T-helper 9 cell (primary cell): ENCODE results near the gene SLC38A3.

Source experiments
- DNase-seq: peaks from one replicate; pipeline ENCODE4 v3.0.0-alpha.2; 2020
- total RNA-seq, 2 donors: gene quantifications; one replicate each; lab custom pipeline; 2026; lab: John Stamatoyannopoulos, UW

SLC38A3 gene
- 0.07 to 0.24 reads per million in 2 donors for total RNA-seq

GRCh38 chr3:50204804-50205412 is at the start of gene SLC38A3:
Gene SLC38A3, plus strand, starts transcription at chr3:50205271. Its CDS starts 8,929 bp downstream, at chr3:50214200.
- no peak for DNase-seq

DNA sequence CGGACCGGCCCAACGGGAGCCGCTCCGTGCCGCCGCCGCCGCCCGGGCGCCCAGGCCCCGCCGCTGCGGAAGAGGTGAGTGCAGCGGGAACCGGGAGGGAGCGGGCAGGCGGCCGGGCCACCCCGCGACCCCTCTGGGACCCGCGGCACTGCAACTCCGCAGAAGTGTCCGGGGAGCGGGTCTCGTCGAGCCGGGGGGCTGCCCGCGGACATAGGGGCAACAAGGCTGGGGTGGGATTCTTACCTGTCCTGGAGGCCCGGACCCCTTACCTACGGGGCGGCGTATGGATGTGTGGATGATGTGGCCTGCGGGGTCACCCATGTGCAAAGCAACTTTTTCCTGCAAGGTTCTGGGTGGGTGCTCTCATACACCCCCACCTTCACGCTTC is 49.6 kb upstream of the SLC38A3 start:
- no peak for DNase-seq

DNA sequence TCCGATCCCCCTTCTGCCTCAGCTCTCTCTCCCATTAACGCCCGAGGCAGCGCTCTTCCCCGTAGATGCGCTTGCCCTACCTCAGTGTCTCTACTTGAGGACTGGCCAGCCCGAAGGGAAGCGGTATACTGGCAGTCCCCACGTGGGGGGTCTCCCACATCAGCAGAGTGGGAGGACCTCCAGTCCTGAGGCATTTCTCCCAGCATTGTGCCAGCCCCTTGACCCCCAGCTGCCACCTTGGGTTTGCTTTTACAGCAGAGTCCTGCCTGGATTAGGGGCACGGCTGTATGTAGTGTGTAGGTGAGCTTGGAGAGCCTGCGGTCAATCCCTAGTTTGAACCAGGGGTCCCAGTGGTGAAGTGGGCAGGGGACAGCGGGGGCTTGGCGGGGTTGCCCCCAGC is 49.2 kb upstream of the SLC38A3 start:
- DNase-seq = no peak

- DNase-seq = no peak
Measured at GRCh38 chr3:50156549-50157493, 48.2 kb upstream of the SLC38A3 start.

GRCh38 chr3:50157827-50158529 is 47.1 kb upstream of the SLC38A3 start:
- DNase-seq = no peak

GRCh38 chr3:50158530-50159146 is 46.4 kb upstream of the SLC38A3 start:
- DNase-seq = no peak

DNA sequence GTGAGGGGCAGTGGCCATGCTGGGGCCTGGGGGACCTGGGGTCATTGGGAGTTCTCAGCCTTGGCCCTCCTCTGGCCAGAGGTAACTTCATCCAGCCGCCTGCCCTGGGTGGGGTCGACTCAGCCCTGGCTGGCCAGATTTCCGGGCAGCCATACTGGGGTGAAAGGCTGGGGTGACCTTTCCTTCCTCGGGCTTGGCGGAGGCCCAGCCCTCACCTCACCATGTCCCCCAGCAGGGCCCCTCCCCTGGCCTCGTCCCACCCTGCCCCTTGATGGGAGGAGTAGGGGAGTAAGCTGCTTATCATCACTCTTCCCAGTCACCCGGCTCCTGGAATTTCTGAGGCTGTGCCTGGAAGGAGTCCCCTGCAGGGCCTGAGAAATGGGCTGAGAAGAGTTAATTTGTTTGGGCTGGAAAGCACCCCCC is 44.5 kb upstream of the SLC38A3 start:
- no peak for DNase-seq

DNA sequence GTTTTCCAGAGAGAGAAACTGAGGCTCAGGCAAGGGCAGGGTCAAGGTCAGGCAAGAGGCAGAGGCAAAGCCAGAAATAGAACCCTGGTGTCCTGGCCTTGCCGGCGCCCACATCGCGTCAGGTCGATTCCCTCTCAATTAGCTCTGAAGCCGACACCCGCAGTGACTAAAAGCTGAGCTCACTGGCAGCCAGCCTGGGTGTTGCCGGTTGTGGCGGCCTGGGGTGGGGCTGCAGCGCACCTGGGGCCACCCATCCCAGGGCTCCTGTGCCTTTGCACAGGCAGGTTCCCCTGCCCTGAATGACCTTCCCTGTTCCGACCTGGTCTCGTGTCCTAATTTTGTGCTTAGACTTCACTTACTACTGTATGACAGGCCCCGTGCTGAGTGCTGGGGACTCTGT is 43.8 kb upstream of the SLC38A3 start:
- DNase-seq = no peak

DNA sequence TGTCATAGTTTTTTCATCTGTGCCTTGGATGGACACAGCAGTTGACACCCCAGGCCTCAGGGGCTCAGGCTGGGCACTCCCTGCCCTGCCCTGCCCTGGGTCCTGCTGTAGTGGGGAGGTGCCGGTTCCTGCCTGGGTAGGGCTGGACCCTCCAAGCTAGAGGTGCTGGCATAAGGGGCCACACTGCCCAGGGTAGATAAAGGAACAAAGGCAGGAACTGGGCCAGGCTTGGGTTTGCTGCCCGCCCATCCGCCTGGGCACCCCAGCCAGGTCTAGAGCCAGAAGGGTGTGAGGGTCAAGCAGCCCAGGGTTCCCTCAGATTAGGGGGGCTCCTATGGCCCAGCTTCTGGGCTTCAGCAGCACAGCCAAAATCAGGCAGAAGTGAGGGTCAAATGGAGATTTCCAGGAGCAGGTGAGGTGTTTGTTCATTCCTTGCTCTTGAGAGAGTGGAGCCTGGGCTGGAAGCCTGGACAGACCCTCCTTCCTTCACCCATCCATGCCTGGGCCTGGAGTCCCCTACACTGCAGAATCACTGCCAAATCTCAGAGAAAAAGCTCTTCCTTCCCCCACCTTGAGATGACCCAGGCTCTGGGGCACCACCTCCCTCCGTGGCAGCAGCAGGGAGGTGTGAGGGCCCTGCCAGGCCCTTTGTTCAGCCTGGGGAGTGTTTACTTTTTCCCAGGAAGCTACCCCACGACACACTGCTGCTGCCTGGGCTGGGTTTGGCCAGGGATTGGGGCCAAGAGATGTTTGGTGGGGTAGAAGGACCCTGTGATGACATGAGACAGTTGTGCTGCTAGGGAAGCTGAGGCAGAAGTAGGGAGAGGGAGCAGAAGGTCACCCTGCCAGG is 42.8 kb upstream of the SLC38A3 start:
- DNase-seq = no peak

DNA sequence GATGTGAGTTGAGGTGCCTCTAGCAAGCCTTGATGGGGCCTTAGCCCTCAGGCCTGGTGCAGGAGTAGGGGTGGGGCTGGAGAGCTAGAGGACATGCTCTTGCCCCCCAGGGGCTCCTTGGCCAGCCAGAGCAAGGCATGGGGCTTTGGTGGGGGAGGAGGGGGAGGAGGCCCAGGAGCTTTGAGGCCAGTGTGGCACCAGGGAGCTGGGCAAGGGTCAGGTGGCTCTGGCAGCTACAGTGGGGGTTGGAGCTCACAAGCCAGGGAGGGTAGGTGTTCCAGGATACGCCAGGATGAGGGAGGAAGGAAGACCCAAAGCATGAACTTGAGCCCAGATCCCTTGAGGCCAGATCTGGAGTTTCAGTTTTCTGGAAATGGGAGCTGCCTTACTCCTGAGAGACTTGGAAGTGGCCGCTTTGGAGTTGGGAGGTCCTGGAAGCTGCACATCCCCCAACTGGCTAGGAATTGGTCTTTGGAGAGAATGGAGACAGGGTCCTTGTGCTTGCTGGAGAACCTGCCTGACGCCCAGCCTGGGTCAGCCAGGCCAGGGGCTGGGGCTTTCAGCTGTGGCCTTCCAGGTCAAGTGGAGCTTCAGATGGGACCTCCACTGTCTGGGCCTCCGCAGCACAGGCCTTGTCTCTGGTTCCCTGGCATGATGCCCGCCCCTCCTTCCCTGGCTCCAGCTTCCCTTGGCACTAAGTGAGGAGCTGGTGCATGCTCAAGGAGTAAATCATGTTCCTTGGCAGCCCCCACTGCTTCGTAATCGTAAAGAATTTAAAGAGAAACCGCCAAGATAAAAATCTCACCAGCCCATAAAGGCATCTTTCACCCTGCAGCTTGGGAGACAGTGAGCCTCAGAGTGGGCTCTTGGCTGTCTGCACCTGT is 41.3 kb upstream of the SLC38A3 start:
- no peak for DNase-seq

DNA sequence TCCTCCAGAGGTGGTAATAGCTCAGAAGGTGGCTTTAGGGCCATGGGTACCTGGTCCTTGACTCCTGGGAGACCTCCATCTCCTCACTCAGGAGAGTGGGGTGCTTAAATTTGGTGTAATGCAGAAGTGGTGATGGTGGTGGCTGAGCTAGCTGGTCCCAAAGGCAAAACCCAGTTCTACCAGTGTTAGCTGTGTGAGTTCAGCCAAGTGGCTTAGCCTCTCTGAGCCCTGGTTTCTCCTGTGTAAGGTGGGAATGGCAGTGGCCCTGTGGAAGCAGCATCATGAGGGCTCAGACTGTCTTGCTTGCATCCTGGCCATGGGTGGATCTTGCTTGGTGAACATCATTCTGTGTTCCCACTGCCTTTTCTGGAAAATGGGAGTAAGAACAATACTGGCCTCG is 40.6 kb upstream of the SLC38A3 start:
- no peak for DNase-seq

- no peak for DNase-seq
Measured at GRCh38 chr3:50164984-50165909, 39.8 kb upstream of the SLC38A3 start.

DNA sequence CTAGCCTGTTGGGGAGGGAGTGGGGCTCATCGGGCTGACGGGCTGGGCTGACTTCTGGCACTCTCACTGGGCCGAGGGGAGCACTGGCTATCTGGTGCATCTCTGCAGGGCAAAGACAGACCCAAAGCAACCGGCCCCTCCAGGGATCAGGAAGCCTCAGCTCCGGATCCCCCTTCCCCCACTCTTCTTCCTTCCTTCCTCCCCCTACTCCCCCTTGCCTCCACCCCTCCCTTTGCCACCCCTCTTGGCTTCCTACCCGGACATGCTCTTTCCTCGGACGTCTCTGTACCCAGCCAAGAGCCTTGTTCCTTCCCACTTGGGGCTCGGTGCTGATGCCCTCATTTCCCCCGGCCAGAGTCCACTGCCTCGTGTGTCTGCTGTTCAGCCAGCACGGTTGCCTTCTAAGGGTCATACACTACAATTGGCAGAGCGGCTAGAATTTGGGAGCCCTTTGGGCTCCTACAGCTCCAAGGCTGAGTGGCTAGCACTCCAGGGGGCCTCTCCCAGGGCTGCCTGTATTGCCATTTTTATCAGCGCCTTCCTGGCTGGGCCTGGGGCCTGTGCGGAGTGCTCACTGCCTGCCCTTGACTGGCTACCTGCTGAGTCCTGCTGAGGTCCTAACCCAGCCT is 39.0 kb upstream of the SLC38A3 start:
- no peak for DNase-seq

DNA sequence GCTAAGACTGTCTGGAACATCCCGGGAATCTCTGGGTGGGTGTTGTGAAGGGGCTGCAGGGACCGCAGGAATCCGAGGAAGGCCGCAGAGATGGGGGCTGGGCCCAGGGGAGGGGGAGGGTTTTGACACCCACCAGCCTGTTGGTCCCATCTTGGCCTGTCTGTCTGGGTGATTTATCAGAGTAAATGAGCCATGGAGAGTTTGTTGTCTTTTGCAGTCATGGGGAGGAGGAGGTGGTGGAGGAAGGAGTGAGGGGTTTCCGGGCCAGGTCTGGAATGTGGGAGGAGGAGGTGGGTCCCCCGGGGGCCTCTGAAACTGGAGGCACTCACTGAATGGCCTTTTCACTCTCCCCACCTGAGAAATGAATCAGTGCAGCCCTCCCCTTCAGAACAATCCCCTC is 38.5 kb upstream of the SLC38A3 start:
- no peak for DNase-seq

- no peak for DNase-seq
Measured at GRCh38 chr3:50167069-50167840, 37.8 kb upstream of the SLC38A3 start.

GRCh38 chr3:50167841-50168209 is 37.2 kb upstream of the SLC38A3 start:
- no peak for DNase-seq

GRCh38 chr3:50168388-50168787 is 36.7 kb upstream of the SLC38A3 start:
- DNase-seq = no peak

- no peak for DNase-seq
Measured at GRCh38 chr3:50168791-50169190, 36.3 kb upstream of the SLC38A3 start.
